GM13977 (cell line): ENCODE results near the gene PNMA1.
"Not testable (repeated sequence)": the region's sequence is repeated elsewhere in the genome, so short reads cannot be mapped to it uniquely, and the experiment has no call there.

Experiments
- DNase-seq: peaks from one replicate; pipeline ENCODE4 v3.0.0; 2012; ENCODE audit warnings: low spot score
- in situ Hi-C: fragments of 300-500 bp; cut with MboI; formaldehyde crosslinking; loops from one replicate; pipeline ENCODE4 v1.12.0; 2022; ENCODE audit warnings: low sequenced_read_pairs, low pct_unique_long_range_greater_than_20kb, mixed read lengths, inconsistent platforms; ENCODE audit not compliant: unreplicated experiment
- TF ChIP-seq, protein P1 (sequence below): IDR thresholded peaks from 2 replicates; pipeline ENCODE4 v1.5.1; 2012; ENCODE audit warnings: mild to moderate bottlenecking, control low read depth; ENCODE audit not compliant: insufficient read depth; ENCODE audit errors: extremely low read depth, missing control alignments

PNMA1 gene

DNA sequence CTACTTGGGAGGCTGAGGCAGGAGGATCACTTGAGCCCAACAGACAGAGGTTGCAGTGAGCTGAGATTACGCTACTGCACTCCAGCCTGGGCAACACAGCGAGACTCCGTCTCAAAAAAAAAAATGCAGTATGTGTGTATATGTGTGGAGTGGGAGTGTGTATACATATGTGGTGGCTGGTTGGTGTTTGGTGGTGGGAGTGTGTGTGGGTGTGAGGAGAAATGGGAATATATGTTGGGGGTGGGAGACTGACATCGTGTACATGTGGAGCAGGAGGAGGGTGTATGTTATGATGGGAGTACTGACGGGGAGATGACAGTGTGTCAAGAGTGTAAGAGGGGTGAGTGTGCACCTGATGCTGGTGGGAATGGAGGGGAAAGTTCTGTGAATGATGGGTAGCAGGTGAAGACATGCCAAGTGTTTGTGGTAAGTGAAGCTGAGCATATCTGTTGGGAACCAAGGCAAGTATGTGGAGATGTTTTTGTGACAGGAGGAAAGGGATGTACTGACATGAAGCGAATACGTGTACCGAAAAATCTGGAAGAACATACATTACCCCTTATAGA lies 4.2 kb downstream of the PNMA1 start:
- in situ Hi-C loops = no loop called here
- TF ChIP-seq, protein P1, sequence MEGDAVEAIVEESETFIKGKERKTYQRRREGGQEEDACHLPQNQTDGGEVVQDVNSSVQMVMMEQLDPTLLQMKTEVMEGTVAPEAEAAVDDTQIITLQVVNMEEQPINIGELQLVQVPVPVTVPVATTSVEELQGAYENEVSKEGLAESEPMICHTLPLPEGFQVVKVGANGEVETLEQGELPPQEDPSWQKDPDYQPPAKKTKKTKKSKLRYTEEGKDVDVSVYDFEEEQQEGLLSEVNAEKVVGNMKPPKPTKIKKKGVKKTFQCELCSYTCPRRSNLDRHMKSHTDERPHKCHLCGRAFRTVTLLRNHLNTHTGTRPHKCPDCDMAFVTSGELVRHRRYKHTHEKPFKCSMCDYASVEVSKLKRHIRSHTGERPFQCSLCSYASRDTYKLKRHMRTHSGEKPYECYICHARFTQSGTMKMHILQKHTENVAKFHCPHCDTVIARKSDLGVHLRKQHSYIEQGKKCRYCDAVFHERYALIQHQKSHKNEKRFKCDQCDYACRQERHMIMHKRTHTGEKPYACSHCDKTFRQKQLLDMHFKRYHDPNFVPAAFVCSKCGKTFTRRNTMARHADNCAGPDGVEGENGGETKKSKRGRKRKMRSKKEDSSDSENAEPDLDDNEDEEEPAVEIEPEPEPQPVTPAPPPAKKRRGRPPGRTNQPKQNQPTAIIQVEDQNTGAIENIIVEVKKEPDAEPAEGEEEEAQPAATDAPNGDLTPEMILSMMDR = no peak
- DNase-seq = no peak

DNA sequence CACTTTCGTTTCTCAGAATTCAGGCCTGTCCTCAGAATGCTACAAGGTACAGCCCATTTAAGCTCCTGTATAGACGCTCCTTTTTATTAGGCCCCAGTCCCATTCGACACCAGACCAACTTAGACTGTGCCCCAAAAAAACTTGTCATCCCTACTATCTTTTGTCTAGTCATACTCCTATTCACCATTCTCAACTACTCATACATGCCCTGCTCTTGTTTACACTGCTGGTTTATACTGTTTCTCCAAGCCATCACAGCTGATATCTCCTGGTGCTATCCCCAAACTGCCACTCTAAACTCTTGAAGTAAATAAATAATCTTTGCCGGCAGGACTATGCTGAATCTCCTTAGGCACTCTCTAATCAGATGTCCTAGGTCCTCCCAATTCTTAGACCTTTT lies 6.1 kb downstream of the PNMA1 start:
- in situ Hi-C loops = not testable (repeated sequence)

GRCh38 chr14:73700325-73700724 lies 13.9 kb downstream of the PNMA1 start:
- TF ChIP-seq, protein P1 = no peak
- DNase-seq = peak; percentile 23
- in situ Hi-C loops = no loop called here

More for the DNA sequence above, 6.1 kb downstream of the PNMA1 start:
- not testable (repeated sequence) for DNase-seq

- in situ Hi-C loops = no loop called here
- TF ChIP-seq, protein P1 = no peak
- DNase-seq = peak; percentile 75
These were observed 17.5 kb downstream of the PNMA1 start for GRCh38 chr14:73696466-73697400.

- TF ChIP-seq, protein P1 = no peak
- DNase-seq = peak; percentile 45
- in situ Hi-C loops = no loop called here
These were observed 18.2 kb downstream of the PNMA1 start for GRCh38 chr14:73695997-73696396.

GRCh38 chr14:73695082-73695481 lies 19.1 kb downstream of the PNMA1 start:
- in situ Hi-C loops = no loop called here
- TF ChIP-seq, protein P1 = no peak
- no peak for DNase-seq

DNA sequence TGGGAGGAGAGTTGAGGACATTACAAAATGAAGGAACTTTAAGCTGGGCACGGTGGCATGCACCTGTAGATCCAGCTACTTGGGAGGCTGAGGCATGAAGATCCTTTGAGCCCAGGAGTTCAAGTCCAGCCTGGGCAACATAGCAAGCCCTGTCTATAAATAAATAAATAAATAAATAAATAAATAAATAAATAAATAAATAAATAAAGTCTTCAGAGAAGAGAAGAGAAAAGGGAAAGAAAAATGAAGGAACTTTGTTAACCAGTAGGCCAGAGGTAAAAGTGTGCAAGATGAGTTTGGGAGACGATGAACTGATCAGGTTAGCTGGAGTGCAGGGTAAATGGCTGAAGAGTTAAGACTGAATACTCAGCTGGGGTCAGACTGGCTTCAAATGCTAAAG lies 20.1 kb downstream of the PNMA1 start:
- in situ Hi-C loops = no loop called here
- DNase-seq = no peak
- TF ChIP-seq, protein P1 = no peak
